HAP-1 (cell line): Measurements from ENCODE around the gene IQCH.

Source experiments
- DNase-seq, 2 experiments: peaks; one replicate each; pipeline ENCODE4 v3.0.0-alpha.2; 2016 to 2020; ENCODE audit warnings: low spot score in 2 of 2
- H3K27me3 ChIP-seq: fragments of 250-450 bp; sonication (Bioruptor Pico); 2 replicates; pipeline ENCODE4 v1.5.1; 2020; ENCODE audit warnings: low read depth, mild to moderate bottlenecking, moderate library complexity
- H3K36me3 ChIP-seq: fragments of 250-450 bp; sonication (Bioruptor Pico); replicated peaks from 2 replicates; pipeline ENCODE4 v1.5.1; 2020; ENCODE audit warnings: mild to moderate bottlenecking
- H3K4me1 ChIP-seq: fragments of 250-450 bp; sonication (Bioruptor Pico); 2 replicates; pipeline ENCODE4 v1.5.1; 2020; ENCODE audit warnings: mild to moderate bottlenecking
- H3K4me3 ChIP-seq: fragments of 250-450 bp; sonication (Bioruptor Pico); 2 replicates; pipeline ENCODE4 v1.5.1; 2020; ENCODE audit warnings: mild to moderate bottlenecking, moderate library complexity
- H3K9me3 ChIP-seq: fragments of 250-450 bp; sonication (Bioruptor Pico); 2 replicates; pipeline ENCODE4 v1.5.1; 2020; ENCODE audit warnings: mild to moderate bottlenecking, moderate library complexity
- in situ Hi-C: fragments of 300-500 bp; cut with MboI; formaldehyde crosslinking; loops from 3 replicates; pipeline ENCODE4 v1.14.3; 2020; ENCODE audit warnings: low sequenced_read_pairs, inconsistent platforms, mixed read lengths

IQCH gene

GRCh38 chr15:67384761-67385160 lies 130.2 kb downstream of the IQCH start:
- Histone ChIP-seq H3K9me3 (no peaks in the 10 kb centered on the region), H3K4me1 (no peaks in the 10 kb centered on the region), H3K36me3 (no peaks in the 10 kb centered on the region), H3K27me3 (peaks cover 3% of the 10 kb centered on the region), H3K4me3 (no peak overlapping the region)
- in situ Hi-C loops = no loop called here
- DNase-seq = no peak

DNA sequence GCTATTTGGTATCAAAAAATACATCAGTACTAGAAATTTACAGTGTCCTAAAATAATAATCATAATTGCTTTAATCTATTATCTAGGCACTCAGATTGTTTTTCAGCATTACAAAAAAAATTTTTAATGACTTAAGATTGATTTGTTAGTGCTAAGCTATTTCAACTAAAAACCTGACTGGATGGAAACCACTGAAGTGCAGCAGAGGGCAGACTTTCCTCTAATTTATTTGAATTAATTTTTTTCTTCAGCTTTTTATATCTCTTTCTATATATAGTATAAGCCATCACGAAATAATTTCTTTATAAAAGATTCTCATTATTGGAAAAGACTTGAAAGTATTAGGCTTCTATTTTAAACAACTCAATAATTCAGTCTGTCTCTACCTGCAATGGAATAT lies 131.4 kb downstream of the IQCH start:
- peaks cover 3% of the 10 kb centered on the region for H3K27me3 ChIP-seq
- no peak overlapping the region for H3K4me3 ChIP-seq
- no peaks in the 10 kb centered on the region for H3K9me3 ChIP-seq

GRCh38 chr15:67386947-67387346 lies 132.4 kb downstream of the IQCH start:
- no peaks in the 10 kb centered on the region for H3K4me1 ChIP-seq
- in situ Hi-C loops = no loop called here
- H3K27me3 ChIP-seq = peaks cover 3% of the 10 kb centered on the region
- no peak for DNase-seq
- no peak overlapping the region for H3K4me3 ChIP-seq
- no peaks in the 10 kb centered on the region for H3K36me3 ChIP-seq
- no peaks in the 10 kb centered on the region for H3K9me3 ChIP-seq

More for the DNA sequence above, 131.4 kb downstream of the IQCH start:
- Histone ChIP-seq H3K4me1 (no peaks in the 10 kb centered on the region), H3K36me3 (no peaks in the 10 kb centered on the region)
- in situ Hi-C loops = no loop called here
- no peak for DNase-seq

DNA sequence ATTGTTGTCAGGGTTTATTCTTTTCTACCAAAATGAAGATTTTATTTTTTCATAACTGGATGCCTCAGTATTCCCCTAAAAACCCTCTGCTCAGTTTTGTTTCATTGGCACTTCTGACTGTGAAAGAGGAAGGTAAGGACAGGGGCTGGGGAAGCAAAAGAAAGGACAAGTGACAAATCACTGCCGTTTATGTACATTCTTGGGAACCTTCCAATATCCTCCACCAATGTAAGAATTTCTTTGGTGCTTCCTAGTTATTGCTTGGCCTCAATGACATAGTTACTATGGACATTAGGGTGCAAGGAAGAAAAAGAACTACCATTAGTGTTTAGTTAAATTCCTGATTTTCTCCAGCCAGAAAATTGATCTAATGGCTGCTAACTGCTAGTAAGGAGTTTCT lies 135.4 kb downstream of the IQCH start:
- Histone ChIP-seq H3K4me3 (no peak overlapping the region), H3K4me1 (no peaks in the 10 kb centered on the region), H3K36me3 (no peaks in the 10 kb centered on the region), H3K9me3 (no peaks in the 10 kb centered on the region), H3K27me3 (no peaks in the 10 kb centered on the region; the same call in 1 of the 2 replicates)
- in situ Hi-C loops = no loop called here
- DNase-seq = no peak

DNA sequence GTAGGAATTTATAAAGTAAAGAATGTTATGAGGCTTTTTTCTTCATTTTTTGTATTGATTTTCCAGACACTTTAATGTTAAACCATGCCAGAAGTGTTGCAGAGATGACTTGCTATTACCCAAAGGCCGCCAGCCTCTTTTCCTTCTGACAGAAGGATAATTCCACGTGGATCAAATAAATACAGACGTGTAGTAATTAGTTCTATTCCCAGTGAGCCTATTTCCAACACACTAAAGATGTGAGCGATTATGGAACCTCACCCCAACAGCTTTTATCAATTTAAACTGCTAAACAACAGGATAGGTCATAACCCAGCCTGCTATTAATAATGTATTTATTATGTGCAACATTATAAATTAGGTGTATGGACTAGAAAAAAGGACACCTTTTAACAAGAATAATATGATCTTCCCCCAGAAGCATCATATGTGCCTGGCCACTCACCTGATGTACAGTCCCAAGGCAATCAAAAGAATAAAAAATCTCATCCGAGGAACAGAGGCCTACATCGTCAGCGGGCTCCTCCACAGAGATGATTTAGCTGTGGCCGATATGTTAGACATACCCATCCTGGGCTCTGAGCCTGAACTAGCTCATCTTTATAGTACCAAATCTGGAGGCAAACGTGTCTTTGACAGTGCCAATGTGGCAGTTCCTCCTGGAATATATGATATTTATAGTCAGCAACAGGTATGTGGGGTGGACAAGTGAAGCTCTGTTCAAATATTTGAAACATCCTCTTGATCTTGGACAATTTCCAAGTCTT lies 140.5 kb downstream of the IQCH start:
- DNase-seq = no peak
- no peaks in the 10 kb centered on the region for H3K4me1 ChIP-seq
- H3K27me3 ChIP-seq = no peaks in the 10 kb centered on the region
- H3K9me3 ChIP-seq = no peaks in the 10 kb centered on the region
- in situ Hi-C loops = no loop called here
- H3K4me3 ChIP-seq = no peak overlapping the region
- no peaks in the 10 kb centered on the region for H3K36me3 ChIP-seq

GRCh38 chr15:67396114-67396513 lies 141.5 kb downstream of the IQCH start:
- Histone ChIP-seq H3K4me3 (no peak overlapping the region), H3K36me3 (no peaks in the 10 kb centered on the region), H3K27me3 (no peaks in the 10 kb centered on the region), H3K9me3 (no peaks in the 10 kb centered on the region), H3K4me1 (no peaks in the 10 kb centered on the region)
- DNase-seq = no peak
- in situ Hi-C loops = no loop called here

DNA sequence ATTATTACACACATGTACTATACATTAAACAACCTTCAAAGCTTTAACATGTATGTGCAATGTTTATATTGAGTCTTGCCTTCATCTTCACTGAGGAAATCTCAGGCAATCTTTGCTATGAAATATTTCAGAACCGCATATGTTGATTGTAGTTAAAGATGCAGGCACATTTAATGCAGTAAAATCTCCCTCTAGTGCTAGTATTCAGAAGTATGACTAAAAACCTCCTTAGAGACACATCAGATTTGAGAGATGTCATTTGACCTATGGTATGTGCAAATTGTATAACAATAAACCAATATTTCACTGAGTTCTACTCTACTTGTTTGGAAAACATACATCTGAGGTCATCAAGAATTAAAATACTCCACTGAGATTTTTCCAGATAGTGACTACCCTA lies 142.6 kb downstream of the IQCH start:
- Histone ChIP-seq H3K4me3 (no peak overlapping the region), H3K9me3 (no peaks in the 10 kb centered on the region), H3K36me3 (no peaks in the 10 kb centered on the region), H3K27me3 (no peaks in the 10 kb centered on the region), H3K4me1 (no peaks in the 10 kb centered on the region)
- in situ Hi-C loops = no loop called here
- DNase-seq = no peak

DNA sequence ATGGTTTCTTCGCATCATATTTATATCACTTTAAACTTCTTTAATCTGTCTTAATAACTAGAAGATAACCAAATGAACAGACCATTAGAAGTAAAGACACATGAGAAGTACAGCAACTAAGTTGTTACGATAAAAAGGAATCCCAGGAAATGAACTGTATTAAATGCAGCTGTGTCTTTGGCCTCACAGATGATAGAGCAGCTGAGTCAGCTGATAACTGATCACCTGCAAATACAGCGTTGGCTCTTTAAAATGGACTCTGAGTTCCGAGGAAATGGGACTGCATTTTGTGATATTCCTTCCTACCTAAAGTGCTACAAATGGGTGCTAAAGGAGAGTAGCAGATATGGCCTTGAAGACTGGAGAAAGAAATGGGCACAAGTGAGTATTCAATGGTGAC lies 145.3 kb downstream of the IQCH start:
- in situ Hi-C loops = no loop called here
- no peak for DNase-seq

DNA sequence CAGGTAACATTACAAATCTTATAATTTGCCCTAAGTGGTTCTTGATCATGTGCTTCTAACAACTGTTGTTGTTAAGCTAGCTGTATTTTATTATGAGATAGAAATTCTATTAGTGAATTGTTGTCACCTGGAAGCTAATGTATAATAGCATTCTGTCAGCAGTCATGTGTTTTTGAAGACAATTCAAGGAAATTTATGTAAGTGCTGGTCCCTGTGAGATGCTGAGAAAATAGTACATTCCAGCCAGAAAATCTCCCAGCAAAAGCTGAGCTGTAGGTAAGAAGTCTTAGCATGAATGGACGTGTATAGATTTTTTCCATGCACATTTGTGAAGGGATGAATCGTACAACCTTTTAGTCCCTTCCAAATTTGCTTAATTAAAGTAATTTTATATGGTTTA lies 146.3 kb downstream of the IQCH start:
- Histone ChIP-seq H3K4me3 (no peak overlapping the region), H3K27me3 (peaks cover 5% of the 10 kb centered on the region; the same call in 1 of the 2 replicates), H3K36me3 (no peaks in the 10 kb centered on the region), H3K9me3 (no peaks in the 10 kb centered on the region), H3K4me1 (no peaks in the 10 kb centered on the region)
- no peak for DNase-seq
- in situ Hi-C loops = no loop called here

More for the DNA sequence above, 145.3 kb downstream of the IQCH start:
- H3K4me1 ChIP-seq = no peaks in the 10 kb centered on the region
- H3K36me3 ChIP-seq = no peaks in the 10 kb centered on the region
- no peak overlapping the region for H3K4me3 ChIP-seq
- H3K9me3 ChIP-seq = no peaks in the 10 kb centered on the region
- H3K27me3 ChIP-seq = no peaks in the 10 kb centered on the region

DNA sequence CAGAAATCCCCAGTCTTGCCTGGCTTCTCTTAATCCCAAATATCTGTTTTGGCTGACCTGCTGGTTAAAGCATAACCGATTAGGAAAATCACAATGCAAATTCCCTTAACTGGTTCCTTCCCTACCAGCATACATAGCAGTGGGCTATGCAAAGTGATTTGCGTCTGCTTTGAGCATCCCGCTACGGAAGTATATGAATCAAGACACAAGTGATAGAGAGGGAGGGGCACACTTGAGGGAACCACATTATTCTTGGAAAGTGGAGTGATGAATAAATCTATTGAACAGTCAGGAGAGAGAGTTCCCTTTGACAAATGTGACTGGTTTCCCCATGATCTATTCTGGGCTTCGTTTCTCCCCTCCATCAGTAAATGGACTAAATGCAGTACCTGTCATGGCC lies 146.8 kb downstream of the IQCH start:
- in situ Hi-C loops = no loop called here
- Histone ChIP-seq H3K36me3 (no peaks in the 10 kb centered on the region), H3K4me3 (no peak overlapping the region), H3K9me3 (no peaks in the 10 kb centered on the region), H3K4me1 (no peaks in the 10 kb centered on the region), H3K27me3 (peaks cover 5% of the 10 kb centered on the region; the same call in 1 of the 2 replicates)
- DNase-seq = no peak

GRCh38 chr15:67403428-67404154 lies 149.0 kb downstream of the IQCH start:
- in situ Hi-C loops = no loop called here
- DNase-seq = no peak
- Histone ChIP-seq H3K27me3 (peaks cover 5% of the 10 kb centered on the region; the same call in 1 of the 2 replicates), H3K9me3 (no peaks in the 10 kb centered on the region), H3K4me3 (no peak overlapping the region), H3K36me3 (no peaks in the 10 kb centered on the region), H3K4me1 (no peaks in the 10 kb centered on the region)

GRCh38 chr15:67405208-67406191 lies 150.9 kb downstream of the IQCH start:
- H3K4me3 ChIP-seq = no peak overlapping the region
- no peaks in the 10 kb centered on the region for H3K9me3 ChIP-seq
- H3K4me1 ChIP-seq = no peaks in the 10 kb centered on the region; the same call in 1 of the 2 replicates
- peaks cover 5% of the 10 kb centered on the region; the same call in 1 of the 2 replicates for H3K27me3 ChIP-seq
- H3K36me3 ChIP-seq = no peaks in the 10 kb centered on the region
- in situ Hi-C loops = no loop called here
- DNase-seq = no peak

DNA sequence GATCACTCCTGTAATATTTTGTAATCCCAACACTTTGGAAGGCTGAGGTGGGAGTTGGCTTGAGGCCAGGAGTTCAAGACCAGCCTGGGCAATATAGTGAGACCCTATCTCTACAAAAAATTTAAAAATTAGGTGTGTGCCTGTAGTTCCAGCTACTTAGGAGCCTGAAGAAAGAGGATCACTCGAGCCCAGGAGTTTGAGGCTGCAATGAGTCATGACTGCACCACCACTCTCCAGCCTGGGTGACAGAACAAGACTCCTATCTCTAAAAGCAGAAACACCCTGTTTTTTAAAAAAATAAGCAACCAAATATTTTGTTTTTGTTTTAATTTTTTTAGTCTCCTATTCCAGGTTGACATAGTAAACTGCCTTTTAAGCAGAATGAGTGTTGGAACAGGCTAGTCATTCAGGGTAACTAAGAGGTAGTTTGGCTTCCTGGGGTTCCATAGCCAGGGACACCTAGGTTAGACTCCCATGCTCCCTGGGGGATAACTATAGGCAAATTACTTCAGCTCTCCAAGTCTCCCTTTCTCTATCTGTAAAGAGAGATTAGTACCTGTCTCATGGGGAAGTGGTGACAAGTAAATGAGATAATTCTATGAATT lies 151.8 kb downstream of the IQCH start:
- Histone ChIP-seq H3K9me3 (no peaks in the 10 kb centered on the region), H3K4me3 (no peak overlapping the region), H3K27me3 (peaks cover 5% of the 10 kb centered on the region; the same call in 1 of the 2 replicates), H3K36me3 (no peaks in the 10 kb centered on the region), H3K4me1 (no peaks in the 10 kb centered on the region; the same call in 1 of the 2 replicates)
- in situ Hi-C loops = no loop called here
- no peak for DNase-seq
